NCI-H128 (cell line): ENCODE data around the gene CACNA1E.
"Not testable (repeated sequence)": the region's sequence is repeated elsewhere in the genome, so short reads cannot be mapped to it uniquely, and the experiment has no call there.

ENCODE experiments used
- DNase-seq: peaks from one replicate; lab custom pipeline; 2025; ENCODE audit not compliant: unreplicated experiment; lab: John Stamatoyannopoulos, UW

CACNA1E gene

GRCh38 chr1:181514298-181515290 is 31.3 kb downstream of the CACNA1E start:
- peak; percentile 69 for DNase-seq

DNA sequence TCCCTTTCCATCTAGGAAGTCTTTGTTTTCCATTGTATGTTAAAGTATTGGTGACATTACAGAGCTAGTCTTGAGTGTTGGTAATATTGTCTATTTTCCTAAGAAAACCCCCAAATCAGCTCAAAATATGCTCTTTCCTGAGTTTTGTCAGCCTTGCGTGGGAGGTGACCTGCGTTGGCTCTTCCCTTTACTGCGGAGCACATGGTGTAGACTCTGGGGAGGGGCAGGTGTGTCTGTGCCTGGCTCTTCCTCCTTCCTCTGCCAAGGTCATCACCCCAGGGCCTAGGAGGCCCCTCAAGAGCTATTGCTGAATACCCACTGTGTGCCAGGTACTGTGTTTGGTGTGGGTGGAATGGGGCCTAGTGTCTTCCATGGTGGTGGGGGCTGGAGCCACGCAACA is 33.4 kb downstream of the CACNA1E start:
- no peak for DNase-seq

- no peak for DNase-seq
These were observed 34.0 kb downstream of the CACNA1E start for GRCh38 chr1:181517181-181517875.

- no peak for DNase-seq
These were observed 34.8 kb downstream of the CACNA1E start for GRCh38 chr1:181518152-181518551.

DNA sequence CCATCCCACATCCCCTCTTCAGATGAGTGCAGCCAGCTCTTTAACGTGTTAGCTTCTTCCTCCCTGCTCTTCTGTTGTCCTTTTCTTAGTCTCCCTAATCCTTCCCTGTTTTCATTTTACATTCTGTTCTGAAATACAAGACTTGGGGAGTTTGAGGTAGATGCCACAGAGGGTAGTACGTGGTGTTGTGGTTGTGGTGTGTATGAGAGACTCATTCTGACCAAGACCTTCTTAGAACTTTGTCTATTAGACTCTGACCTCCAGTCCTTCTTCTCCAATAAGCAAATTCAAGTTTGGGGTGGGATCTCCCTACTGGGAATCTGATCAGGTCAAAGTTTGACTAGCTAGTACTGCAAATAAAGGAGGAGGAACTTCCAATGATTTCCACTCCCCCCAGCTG is 39.5 kb downstream of the CACNA1E start:
- no peak for DNase-seq

DNA sequence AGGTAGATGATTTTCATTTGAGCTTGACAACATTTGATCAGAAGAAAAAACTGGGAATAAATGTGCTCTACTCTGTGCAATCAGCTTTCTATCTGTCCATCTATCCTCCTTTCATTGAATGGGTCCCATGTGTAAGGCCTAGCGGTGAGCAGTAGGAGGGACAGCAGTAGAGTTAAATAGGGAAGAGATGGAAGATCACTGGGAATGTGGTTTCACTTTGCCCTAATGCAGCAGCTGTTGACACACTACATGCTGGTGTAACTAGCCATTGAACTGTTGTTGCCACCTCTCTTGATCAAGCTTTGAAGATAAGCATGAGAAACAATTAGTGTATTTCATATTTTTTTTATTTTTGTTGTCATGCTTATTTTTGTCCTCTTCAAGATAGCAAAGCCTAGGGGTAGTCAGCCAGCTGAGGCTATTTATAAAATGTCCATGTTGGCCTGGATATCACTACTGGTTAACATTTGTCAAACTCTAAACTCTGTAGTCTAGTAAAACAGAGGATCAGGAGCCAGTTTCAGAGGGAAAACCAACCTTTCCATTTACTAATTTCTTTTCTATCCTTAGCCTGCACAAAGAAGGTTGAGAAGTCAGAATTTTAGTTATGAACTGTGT is 41.9 kb downstream of the CACNA1E start:
- DNase-seq, result no peak

GRCh38 chr1:181528241-181528640 is 44.9 kb downstream of the CACNA1E start:
- not testable (repeated sequence) for DNase-seq

DNA sequence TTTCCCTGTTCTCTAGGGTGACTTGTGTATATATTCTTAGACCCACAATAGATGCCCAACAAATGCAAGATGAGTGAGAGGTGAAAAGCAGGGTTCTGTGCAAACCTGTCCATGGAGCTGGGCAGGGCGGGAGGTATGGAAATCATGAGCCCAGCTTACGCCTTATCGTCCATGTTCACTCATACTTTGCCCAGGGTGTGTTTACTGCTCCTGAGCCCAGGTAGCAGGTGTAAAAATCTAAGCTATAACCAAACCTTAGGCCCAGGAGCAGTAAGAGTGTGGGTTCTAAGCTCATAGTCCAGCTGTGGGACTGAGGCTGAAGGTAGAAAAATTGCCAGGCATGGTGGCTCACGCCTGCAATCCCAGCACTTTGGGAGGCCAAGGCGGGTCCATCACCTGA is 48.1 kb downstream of the CACNA1E start:
- no peak for DNase-seq

DNA sequence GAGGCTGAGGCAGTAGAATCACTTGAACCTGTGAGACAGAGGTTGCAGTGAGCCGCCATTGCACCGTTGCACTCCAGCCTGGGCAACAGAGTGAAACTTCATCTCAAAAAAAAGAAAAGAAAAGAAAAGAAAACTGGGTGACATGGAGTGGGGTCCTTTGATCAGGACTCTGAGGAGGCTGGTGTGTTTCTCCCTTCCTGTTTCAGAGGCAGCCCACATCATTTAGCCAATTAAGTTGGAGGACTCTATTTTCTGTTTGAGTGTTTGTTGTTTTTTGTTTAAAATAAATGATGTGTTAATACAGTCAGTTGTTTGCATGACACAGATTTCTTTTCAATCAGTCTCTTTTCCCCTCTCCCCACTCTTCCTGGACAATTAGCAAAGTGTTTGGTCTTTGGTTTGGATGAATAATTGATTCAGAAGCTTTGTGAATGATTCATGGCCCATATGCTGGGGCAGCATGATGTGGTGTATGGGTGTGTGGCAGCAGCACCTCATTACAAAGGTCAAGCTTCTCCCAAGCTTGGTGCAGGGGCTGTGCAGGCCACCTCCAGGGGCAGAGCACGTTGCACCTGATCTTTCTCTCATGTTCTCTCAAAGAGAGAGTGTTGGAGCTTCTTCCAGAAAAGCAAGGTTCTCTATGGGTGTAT is 48.8 kb downstream of the CACNA1E start:
- DNase-seq, result no peak

DNA sequence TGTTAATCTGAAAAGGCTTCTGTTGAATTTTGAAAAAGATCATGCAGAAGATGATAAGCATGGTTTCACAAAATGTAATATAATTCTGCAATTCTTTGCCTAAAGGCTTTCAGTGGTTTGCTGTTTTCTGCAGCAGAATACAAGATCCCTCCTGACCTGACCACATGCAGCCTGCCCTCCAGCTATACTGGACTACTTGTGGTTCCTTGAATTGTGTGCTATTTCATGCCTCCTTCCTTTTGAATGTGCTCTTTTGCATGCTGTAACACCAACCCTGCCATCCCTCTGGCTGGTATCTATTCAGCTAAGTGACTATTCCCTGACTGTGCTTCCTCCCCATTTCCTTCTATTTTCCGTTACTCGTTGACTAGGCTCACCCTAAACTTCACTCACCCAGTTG is 55.5 kb downstream of the CACNA1E start:
- DNase-seq, result no peak

- DNase-seq, result no peak
These were observed 58.1 kb downstream of the CACNA1E start for GRCh38 chr1:181541458-181541857.

GRCh38 chr1:181541947-181542346 is 58.6 kb downstream of the CACNA1E start:
- DNase-seq, result no peak

- not testable (repeated sequence) for DNase-seq
These were observed 59.1 kb downstream of the CACNA1E start for GRCh38 chr1:181542406-181542805.

- DNase-seq, result no peak
These were observed 62.1 kb downstream of the CACNA1E start for GRCh38 chr1:181545395-181545794.

- no peak for DNase-seq
These were observed 65.2 kb downstream of the CACNA1E start for GRCh38 chr1:181548497-181548896.

- DNase-seq, result no peak
These were observed 67.9 kb downstream of the CACNA1E start for GRCh38 chr1:181551249-181551648.

DNA sequence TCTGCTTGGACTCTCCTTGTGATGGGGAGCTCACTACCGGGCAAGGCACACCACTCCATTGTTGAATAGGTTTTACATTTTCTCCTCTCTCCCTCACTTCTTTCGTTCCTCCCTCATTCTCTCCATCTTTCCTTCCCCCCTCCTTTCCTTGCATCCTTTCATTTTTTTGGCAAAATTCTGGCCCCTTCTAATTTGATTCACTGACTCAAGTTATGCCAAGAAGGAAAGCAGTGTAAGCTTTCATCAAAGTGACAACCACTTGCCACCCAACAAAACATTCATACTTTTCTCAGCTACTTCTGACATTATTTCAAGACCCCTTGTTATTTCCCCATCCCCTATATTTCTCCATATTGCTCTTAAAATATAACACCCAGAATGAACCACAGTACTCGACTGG is 68.4 kb downstream of the CACNA1E start:
- no peak for DNase-seq

DNA sequence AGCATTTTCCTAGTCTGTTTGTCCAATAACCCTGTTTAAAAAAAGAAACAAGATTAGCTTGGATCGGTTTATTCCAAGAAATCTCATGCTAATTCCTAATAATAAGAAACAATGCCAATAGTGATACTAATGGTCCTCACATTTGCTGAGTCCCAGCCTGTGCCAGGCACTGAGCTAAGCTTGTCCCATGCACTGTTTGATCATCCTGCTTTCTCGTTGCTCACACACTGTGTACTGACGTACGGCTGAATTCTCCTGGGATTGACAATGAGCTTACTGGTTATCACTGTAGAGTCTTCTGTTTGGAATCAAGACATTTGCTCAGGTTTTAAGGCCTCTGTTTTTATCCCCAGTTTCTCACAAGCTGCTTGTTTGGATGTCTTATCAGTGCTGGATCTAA is 71.1 kb downstream of the CACNA1E start:
- DNase-seq, result no peak

DNA sequence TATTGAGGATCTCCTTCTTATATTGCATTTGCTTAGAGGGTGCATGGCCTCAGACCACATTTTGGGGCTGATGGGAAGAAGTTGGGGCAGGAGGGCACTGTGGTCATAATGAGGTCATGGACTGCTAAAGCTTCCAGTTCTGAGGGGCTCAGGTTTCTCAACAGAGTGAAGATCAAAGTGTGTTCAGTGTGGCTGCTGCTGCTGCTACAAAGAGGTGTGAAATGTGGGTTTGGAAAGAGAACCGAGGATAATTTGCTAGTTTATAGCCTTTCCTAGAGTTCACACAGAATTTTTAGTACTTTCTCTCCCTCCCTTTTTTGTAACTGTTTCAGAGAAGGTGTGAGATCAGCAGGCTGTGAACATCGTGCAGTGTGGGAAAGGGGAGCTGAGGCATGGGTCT is 73.3 kb downstream of the CACNA1E start:
- no peak for DNase-seq

GRCh38 chr1:181557313-181557712 is 74.0 kb downstream of the CACNA1E start:
- DNase-seq, result no peak

DNA sequence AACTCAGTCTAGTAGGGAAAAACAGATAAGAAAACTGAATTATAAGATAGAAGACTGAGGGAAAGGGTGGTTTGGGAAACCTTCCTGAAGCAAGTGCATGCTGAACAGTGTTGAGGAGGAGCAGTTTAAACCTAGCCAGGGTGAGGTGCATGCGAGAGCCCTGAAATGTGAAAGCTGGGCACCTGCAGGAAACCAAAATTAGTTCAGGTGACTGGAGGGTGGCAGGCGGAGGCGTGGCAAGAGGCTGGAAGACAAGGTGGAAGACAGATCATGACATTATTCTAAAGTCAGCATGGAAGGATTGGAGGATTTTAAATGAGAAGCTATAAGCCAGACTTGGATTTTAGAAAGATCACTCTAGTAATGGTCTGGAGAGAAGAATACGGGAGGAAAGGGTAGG is 75.1 kb downstream of the CACNA1E start:
- no peak for DNase-seq
